WTC11 (cell line): ENCODE results near the gene STX12.

Experiments
- ELF4 ChIP-seq: sonication (generic); formaldehyde crosslinking; IDR thresholded peaks from 2 replicates; pipeline ENCODE4 v1.8.1; 2022; ENCODE audit warnings: low read depth, mild to moderate bottlenecking, moderate library complexity, missing genetic modification reagents
- JUN ChIP-seq: sonication (generic); formaldehyde crosslinking; IDR thresholded peaks from 2 replicates; pipeline ENCODE4 v1.8.0; 2023; ENCODE audit warnings: mild to moderate bottlenecking, missing genetic modification reagents
- TF ChIP-seq, protein P1 (sequence below): fragments of 200-600 bp; IDR thresholded peaks from 2 replicates; pipeline ENCODE4 v1.8.0; 2022; ENCODE audit warnings: antibody characterized with exemption

DNA sequence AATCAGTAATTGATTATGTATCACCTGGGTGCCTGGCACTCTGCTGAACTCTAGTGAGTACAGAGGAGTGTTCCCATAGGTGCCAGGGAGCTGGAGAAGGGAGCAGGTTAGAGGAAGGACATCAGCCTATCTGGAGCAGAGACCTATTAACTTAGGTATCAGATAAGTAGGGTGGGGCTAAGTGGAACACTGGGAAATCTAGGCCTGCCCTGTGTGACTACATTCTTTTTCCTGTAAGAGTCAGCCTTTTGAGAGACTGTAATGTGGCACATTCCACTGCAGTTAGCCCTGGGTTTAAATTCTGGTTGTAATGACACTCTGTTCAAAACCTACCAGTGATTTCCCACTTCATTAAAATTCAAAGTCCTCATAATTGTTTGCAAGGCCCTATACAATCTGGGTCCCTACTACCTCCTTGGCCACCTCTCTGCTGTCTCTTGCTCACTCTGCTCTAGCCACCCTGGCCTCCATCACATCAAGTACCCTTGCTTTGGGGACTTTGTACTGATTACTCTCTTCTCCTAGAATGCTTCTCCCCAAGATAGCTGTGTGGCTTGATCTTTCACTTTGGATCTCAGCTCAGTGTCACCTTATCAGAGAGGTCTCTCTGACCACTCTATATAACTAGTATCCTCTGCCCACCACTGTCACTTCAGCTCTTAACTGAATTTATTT is 12.9 kb downstream of the STX12 start:
- TF ChIP-seq JUN (CRISPR knock-in tag) (no peak), ELF4 (CRISPR knock-in tag) (no peak)
- TF ChIP-seq, protein P1, sequence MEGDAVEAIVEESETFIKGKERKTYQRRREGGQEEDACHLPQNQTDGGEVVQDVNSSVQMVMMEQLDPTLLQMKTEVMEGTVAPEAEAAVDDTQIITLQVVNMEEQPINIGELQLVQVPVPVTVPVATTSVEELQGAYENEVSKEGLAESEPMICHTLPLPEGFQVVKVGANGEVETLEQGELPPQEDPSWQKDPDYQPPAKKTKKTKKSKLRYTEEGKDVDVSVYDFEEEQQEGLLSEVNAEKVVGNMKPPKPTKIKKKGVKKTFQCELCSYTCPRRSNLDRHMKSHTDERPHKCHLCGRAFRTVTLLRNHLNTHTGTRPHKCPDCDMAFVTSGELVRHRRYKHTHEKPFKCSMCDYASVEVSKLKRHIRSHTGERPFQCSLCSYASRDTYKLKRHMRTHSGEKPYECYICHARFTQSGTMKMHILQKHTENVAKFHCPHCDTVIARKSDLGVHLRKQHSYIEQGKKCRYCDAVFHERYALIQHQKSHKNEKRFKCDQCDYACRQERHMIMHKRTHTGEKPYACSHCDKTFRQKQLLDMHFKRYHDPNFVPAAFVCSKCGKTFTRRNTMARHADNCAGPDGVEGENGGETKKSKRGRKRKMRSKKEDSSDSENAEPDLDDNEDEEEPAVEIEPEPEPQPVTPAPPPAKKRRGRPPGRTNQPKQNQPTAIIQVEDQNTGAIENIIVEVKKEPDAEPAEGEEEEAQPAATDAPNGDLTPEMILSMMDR = no peak
